ENCODE results near the gene TH.

DNA sequence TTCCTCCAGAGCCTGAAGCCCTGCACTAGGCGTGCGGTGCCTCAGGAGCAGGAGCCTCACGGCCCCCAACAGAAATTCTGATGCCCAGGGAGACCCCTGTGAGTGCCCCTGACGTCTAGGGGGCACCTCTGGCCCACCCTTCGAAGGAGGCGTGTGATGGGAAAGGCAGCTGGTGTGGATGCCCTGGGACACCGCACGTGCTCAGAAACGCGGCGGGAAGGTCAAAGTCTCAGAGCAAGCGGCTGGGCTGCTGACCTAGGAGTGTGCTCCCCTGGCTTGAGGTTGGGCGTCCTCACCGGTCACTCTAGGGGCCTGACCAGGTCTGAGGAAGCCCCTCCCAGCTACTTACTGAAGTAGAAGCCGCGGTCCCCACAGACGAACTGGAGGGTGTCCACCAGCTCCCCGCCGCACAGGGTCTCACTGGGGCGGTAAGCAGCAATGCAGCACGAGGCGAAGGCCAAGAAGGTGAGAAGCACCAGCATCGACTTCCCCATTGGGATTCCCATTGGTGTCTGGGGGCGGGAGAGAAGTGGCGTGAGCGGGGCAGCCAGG is 36.5 kb downstream of the TH start:
- no peak for TF ChIP-seq CTCF (IDR thresholded peaks at IDR 0.05)
- no peak for TF ChIP-seq POLR2A (IDR thresholded peaks at IDR 0.05; ENCODE audit: low read depth)
- no peak for TF ChIP-seq POLR2AphosphoS5 (IDR thresholded peaks at IDR 0.05)
- no peak for TF ChIP-seq EP300 (IDR thresholded peaks at IDR 0.05)
